HG02884 (cell line): Measurements from ENCODE around the gene ZIC1.

Experiments used
- ATAC-seq: cut with Tn5 transposase; IDR thresholded peaks from one replicate; pipeline ENCODE4 v1.9.1; 2021; ENCODE audit warnings: mild to moderate bottlenecking, moderate library complexity; ENCODE audit not compliant: unreplicated experiment

ZIC1 gene

DNA sequence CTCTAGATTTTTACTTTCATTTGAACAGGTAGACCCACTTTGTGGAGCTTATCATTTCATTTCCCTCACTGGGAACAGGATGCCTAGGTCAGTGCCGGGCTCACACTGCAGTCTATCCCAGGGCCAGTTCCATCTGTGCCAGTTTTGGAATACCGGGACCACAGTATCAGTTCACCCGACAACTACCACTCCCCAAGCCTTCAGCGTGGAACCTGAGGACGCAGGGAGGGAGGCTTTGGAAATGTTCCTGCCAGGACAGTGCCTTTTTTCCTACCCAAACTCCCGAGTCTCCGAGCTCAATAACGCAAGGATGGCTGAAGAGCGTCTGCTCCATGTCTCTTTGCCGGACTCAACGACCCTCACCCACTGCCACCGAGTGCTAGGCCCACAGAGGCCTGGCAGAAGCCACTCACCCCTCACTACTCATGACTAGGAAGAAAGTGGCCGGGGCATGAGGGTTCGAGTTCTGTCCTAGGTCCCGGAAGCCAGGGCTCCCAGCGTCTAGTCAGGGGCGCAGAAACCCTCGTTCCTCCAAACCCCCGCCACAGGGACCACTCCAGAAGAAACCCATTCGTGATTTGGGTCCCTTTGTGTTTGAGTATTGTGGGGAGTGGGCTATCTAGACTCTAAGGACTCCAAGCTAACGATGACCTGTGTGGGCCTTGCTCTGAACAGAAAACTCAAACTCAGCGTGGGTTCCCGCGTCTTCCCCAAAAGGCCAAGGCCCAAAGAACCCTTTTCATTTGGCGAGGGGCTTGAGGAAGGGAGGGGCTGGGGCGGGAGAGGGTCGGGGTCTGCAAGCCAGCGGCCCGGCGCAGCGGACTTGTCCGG lies 11.4 kb downstream of the ZIC1 start:
- ATAC-seq, result no peak

DNA sequence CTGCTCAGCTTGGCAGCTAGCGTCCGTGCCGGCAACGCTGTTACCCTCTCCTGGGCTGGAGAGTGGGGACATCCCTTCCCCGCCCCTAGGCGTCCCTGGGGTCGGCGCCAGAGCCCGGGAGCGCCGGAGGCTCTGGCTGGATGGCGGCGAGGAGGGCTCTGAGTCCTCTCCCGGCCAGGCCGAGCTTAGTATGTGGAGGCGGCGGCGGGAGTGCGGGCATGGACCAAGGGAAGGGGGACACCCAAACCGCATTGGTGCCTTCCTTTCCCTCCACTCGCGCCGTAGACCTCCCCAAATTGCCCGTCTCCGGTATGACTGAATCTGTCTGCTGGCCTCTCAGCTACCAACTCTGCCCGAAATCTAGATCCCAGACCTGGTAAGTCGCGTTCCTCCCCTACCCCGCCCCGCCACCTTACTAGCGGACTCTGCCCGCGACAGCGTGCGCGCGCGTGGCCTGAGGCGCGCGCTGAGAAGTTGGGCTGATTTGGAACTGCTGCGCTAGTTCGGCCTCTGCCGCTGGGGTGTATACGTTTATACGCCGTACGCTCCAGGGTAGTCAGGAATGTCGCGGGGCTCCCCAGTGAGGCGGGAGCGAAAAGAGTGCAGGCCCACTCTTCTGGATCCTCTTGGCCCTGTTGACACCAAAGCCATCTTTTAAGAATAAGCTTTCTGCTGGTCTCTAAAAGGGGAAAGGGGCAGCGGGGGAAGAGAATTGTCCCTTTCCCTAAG lies 12.2 kb downstream of the ZIC1 start:
- no peak for ATAC-seq

DNA sequence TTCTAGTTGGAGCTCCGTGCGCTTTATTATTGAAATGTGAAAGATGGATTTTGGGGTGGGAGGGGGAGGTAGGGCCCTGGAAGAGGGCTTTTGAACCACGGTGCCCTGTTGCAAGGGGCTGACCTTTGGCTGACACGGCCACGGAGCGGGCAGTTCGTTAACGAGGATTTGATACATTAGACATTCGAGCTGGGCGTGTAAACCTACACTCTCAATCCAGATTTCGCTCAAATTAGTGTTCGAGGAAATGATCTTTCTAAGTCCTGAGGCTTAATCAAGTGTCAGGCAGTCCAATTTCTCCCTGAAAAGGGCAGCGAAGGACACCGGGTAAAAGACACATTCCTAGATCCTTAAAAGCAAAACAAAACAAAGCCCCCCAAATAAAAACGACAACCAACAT lies 13.0 kb downstream of the ZIC1 start:
- ATAC-seq, result no peak

DNA sequence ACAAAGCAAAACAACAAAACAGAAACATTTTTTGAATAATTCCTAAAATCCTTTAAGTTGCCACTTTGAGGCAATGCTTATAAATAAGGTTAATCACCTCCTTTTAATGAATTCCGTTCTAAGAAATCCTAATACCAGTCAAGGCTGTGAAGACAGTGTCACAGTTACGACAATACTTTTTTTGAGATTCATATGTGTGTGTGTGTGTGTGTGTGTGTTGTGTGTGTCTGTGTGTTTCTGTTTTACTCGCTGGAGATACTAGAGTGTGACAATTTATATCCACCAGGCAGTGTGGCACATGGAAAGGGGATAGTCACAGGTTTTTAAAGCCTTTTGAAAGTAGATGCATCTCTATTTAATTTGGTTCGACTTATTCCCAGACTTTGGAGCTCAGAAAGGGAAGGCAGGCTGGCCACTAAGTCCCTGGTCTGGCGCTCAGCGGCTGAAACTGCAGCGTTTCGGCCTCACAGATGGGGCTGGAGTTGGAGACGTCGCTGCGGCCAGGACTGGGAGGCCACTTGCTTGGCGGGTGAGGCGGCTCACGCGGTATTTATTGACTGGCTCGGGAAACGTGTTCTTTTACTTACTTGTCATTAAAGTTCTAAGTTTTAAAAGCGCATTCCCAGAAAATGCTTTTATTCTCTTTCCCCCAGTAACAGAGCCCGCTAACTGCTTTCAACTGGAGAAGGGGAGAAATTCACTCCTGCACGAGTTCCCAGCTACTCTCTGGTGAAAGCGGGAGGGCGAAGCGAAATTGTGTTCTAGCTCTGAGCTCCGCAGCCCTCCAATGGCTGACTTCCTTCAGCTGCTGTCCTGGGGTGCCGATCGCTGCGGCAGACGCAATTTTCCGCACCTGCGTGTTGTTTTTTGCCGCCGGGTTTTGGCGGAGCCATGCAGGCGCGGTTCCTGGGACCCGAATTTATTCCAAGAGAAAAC lies 13.7 kb downstream of the ZIC1 start:
- no peak for ATAC-seq

DNA sequence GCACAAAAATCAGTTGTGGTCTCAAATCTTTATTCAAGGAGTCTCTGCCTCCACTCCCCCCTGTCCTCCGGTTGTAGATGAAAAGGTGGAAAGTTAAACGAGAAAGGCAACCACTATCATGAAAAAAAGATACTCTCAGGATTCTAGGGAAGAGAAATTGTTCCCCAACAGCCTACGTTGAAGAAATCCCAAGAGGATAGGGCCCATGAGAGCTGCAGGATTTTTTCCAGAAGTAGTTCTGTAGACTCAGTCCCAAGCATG lies 14.3 kb downstream of the ZIC1 start:
- ATAC-seq, result no peak

DNA sequence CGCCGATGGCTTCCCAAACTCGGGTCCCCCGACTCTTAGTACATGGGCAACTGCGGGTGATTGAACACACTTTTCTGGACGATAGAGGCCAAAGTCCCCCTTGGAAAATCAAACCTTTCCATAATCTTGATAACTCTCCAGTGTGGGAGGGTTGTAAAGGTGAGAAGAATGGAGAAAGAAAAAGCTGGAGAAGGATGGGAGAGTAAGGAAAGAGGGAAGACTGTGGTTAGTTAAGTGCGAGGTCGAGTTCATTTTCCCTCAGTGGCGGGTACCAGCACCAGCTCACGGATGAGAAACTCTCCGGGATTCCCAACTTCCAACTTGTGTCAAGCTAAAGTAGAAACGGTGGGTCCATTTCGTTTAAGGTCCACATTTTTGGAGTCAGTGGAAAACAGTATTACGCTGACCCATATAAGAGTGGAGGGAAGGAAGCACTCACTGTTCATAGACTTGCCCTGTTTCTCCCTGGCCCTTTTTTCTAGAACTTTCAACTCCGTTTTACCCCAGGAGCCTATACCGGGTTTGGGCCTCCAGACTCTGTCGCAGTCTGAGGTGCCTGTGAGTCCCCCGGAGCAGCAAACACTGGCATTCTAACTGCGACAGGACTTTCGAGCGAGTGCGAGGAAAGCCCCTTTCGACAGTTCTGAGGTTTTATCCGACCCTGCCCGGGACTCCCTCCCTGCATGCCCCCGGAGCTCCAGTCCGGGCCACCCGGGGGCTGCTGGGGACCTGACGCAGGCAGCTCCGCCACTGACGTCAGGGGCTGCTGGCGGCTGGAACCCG lies 14.8 kb downstream of the ZIC1 start:
- no peak for ATAC-seq

DNA sequence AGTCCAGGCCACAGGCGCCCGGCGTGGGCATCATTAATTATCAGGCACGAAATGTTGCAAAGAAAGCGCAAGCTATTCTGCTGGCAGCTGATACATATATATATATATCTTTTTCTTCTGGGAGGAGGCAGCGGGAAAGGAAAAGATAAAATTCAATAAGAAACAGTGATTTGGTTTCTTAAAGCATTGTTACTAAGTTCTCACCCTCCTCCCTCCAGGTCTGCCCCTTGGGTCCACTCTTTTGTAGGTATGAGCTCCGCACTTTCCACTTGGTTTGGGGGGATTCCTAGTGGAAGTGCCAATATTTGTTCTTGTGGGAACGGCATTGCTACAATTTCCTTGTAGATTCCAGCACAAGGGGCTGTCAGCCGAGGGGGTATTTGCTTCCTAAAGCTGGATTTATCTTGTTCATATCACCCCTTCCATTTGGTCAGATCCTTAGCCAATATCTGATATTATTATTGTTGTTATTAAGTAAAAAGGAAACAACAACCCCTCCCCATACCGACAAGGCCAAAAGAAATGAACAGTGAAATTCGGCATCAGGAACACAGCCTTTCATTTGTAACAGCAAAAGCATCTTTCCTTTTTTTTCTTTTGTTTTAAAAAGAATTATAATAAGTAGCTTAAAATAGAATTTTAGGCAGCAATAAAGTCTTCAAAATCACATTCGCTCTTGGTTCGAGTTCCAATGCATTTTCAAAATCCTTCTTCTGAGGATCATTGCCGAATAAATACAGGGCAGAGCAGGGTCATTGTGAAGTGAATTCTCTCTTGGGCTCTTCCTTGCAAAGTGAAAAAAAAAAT lies 15.6 kb downstream of the ZIC1 start:
- ATAC-seq, result no peak

DNA sequence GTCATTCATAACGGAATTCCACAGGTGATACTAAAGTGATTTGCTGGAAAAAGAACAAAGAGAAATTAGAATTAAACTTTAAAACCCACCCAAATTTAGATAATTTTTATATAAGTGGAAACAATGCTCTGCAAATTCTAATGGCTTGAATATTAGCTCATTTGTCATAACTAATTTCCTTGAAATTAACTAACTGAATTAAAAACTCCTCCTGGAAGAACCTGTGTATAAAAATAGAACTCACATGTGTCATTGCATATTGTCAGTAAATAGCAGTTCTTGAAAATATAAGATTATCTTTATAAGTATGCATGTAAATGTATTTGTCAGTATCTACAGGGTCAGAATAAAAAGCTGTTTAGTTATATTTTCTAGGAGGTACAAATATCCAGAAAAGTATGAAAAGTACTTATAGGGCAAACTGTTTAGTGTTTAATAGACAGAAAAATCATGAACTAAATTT lies 16.3 kb downstream of the ZIC1 start:
- no peak for ATAC-seq

DNA sequence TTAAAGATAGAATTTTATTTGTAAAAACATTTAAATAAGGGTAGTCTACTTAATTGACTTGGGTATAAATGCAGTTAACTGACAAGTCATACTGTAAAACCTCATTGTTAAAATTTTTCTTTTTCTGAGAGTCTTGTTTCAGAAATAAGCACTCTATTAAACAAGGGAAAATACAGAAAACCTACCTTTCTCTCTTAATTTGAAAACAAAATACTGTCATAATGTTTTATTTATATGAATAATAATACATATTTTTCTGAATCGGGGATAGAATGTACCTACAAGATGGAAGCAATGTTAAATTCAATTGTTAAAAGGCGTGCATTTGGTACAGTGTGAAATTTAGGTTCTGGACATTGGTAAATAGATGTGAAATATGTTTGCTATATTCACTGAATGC lies 17.8 kb downstream of the ZIC1 start:
- ATAC-seq, result no peak

DNA sequence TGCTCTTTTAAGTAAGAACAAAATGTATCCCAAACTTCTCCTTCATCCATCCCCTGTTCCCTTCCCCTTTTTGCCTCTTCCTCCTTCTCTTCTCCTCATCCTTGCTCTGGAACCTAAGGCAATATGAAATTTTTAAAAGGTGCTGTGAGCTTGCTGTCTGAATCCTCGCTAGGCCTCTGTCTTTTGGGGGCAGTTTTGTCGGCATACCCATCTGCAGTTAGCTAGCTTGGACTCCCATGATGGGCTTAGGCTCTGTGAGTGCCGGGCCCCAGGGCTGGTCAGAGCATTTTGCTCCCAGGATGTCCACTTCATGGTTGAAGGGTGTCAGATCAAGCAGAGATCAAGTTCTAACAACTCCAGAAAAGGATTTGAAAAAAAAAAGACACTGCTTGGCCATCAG lies 18.6 kb downstream of the ZIC1 start:
- no peak for ATAC-seq

DNA sequence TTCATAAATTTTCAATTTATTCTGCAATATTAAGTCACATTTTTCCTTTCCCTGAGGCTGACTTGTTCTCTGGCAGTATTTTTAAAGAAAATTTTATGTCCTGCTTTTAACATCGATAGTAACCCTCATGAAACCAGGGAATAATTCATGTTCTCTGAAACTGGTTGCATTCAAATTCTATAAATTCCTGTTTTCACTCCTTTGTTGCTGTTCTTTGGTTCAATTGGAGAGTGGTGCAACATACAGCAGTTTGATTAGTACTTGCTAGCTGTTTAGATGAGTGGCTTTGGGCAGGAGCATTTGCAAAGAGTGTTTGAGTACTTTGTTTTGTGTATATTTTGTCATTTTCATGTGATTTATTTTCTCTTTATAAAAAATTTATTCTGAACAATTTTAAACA lies 19.2 kb downstream of the ZIC1 start:
- ATAC-seq, result no peak

DNA sequence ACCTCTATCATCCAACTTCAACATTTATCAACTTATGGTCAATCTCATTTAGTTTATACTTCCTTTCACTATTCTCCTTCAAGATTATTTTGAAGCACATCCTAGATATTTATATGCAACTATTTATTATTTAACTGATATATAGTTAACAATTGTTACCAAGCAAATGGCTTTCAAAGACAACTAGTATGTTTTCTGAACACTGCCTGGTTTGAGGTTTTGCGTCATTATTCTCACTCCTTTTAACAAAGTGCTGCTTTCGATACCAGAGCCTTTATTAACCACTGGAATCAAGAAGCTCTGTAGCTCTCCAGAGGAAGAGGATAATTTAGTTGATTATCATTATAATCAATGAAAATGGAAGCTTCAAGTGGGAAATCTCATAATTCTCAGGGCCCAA lies 19.6 kb downstream of the ZIC1 start:
- no peak for ATAC-seq

DNA sequence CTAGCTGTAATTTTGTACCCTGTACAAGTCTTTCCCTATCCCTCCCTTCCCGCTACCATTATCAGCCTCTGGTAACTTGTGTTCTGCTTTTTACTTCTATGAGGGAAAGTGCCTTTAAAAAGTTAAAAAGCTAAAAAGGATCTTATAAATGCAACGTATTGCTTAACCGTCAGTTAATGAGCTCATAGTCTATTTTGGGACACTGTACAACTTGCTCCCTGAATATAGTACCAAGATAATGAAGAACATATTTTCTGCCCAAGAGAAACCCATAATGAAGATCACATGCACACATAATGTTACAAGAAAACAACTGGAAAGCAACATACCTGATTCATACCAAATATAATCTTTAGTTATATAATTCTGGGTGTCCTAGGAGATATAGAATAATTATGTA lies 22.6 kb downstream of the ZIC1 start:
- no peak for ATAC-seq

DNA sequence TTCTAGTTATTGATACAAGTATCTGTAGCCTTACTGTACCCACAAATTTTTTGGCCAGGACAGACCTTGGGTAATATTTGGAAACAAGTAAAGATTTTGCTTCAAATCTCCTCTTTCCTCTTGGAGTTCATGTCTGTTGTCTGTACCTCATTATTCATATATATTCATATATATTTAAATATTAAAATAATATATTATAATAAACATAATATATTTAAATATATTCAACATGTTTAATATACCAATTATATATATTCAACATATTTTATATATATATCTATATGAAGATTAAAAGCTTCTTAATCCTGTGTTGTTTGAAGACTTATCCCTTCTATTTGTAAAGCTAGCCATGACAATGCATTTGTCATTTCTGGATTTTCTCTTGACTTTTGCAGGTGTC lies 38.1 kb downstream of the ZIC1 start:
- no peak for ATAC-seq

DNA sequence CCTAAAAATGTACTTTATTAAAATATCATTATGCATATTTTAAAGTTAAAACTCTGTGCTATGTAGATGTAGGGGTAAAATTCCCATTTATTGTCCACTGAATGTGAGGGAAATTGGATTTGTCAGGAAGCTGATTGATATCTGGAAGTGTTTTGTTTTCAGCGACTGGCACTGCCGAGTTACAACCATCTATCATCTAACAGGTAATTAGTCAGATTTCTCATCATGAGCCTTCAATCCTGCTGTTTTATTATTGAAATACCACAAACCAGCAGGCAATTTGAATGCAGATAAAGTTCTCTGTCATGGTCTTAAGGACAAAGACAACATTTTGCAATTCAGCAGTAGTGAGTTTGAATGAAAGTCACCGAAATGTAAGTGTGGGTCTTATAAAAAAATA lies 40.5 kb downstream of the ZIC1 start:
- ATAC-seq, result no peak

DNA sequence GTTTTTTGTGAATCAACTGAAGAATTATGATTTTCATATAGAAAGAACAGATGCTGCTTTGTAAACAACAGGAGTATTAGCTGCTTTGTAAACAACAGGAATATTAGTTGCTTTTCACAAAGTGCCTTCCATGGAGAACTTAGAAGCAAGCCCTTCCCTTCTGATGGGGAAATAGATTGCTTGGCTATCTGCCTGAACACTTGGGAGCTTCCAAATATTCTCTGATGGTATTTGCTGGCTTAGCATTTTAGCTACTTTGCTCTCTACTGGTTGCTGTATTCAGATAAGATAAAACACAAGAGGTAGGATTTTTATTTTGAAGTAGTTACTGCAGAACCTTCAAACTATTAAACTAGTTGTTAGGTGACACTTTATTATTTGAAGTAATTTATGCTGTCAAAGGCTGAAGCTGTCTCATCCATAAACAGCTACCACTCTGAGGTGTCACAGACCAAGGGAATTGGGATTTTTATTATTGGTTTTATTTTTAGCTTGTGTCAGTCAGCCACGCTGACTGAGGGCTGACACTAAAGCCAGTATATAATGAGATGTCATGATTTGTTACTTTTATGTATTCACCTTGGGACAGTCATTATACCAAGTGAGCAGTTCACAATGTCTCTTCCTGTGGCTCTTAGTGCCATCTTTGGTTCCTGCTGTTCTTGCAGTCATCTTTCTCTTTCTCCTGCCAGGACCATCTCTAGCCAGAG lies 50.0 kb downstream of the ZIC1 start:
- no peak for ATAC-seq

DNA sequence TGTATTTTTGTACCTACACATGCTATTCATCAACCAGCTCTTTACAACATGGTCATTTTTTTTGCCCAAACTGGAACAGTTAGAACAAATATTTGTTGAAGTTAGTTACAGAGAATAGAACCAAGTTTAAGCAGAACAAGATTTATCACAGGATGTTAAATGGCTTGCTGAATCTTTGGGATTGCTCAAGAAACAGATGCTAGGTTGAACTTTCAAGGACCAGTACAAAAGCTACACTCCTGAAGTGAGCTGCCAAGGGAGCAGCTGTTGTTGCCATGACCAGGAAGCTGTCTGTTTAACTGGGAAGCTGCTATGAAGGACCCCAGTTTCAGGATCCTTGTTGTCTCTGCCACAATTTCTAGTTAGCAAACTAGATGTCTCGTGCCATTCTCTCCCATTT lies 53.7 kb downstream of the ZIC1 start:
- ATAC-seq, result no peak
